ENCODE data around the gene HOXA6.
A peak's percentile ranks its signal among the peaks of the same experiment; 100 is the strongest.

Gene HOXA6

DNA sequence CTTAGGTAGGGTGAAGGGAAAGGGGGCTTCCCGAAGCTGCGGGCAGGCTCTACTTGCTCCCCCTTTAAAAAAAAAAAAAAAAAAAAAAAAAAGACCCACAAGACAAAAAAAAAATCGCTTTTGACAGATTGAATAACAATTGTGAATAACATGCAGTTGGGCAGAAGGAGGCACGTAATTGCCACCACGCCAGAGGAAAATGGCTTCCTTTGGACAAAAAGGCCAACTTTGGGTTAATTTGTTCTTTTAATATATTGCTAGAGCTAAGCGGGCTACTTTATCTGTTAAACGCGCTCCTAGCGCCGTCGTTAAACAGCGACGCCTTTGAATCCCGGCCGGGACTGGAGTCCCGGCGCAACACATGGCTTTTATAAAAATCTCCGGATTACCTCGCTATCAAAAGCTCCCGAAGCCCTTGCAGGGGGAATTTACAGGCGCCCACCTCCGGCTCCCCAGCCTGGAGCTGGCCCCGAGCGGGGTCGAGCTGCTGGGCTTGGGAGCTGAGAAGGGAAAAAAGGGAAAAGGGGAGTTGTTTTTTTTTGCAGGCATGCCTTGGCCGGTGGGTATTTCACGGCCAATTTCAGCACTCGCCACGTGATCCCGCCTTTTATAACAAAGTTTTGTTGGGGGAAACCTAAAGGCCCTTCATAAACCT is 36.2 kb upstream of the HOXA6 start:
- no peak for DNase-seq (ENCODE audit: extremely low read depth, low read depth)
- peak overlapping the region; percentile 83 for H3K4me3 ChIP-seq (replicated peaks; ENCODE audit: low read depth, low read length)
- TF ChIP-seq, protein P1, sequence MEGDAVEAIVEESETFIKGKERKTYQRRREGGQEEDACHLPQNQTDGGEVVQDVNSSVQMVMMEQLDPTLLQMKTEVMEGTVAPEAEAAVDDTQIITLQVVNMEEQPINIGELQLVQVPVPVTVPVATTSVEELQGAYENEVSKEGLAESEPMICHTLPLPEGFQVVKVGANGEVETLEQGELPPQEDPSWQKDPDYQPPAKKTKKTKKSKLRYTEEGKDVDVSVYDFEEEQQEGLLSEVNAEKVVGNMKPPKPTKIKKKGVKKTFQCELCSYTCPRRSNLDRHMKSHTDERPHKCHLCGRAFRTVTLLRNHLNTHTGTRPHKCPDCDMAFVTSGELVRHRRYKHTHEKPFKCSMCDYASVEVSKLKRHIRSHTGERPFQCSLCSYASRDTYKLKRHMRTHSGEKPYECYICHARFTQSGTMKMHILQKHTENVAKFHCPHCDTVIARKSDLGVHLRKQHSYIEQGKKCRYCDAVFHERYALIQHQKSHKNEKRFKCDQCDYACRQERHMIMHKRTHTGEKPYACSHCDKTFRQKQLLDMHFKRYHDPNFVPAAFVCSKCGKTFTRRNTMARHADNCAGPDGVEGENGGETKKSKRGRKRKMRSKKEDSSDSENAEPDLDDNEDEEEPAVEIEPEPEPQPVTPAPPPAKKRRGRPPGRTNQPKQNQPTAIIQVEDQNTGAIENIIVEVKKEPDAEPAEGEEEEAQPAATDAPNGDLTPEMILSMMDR (IDR thresholded peaks at IDR 0.05; ENCODE audit: low read depth, low read length, missing control alignments) = no peak

DNA sequence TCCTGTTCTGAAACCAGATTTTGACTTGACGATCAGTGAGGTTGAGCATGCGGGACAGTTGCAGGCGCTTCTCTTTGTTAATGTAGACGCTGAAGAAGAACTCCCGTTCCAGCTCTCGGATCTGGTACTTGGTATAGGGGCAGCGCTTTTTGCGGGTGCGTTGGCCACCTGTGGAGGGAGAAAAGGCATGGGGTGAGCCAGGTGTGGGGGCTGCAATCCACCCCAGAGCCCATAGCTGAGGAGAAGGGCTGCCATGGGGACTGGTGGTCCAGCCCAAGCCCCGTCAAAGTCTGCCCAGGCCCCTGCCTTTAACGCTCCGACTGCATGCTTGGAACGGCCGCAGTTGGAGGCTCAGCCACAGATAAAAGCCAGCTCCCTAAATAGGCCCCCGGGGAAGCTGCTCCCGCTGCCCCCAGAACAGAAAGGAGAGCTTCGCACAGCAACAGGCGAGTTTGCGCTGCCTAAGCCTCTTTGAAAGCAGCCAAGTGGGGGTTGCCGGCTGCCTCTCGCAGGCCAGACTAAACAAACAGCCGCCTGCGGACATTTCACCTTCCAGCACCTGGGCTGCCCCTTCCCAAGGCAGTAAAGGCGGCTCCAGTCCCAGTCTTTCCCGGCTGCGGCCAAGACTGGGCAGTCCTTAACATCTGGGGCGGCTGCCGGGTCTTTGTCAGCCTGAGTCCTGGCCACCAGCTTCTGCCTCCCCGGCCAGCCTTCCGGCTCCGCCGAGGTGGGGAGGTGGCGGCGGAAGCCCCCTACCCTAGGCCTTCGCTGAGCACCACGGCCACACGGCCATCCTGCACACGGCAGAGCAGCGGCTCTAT is 35.5 kb upstream of the HOXA6 start:
- H3K4me3 ChIP-seq (replicated peaks; ENCODE audit: low read depth, low read length) = peak overlapping the region; percentile 83
- no peak for DNase-seq (ENCODE audit: extremely low read depth, low read depth)
- TF ChIP-seq, protein P1 (IDR thresholded peaks at IDR 0.05; ENCODE audit: low read depth, low read length, missing control alignments) = no peak

DNA sequence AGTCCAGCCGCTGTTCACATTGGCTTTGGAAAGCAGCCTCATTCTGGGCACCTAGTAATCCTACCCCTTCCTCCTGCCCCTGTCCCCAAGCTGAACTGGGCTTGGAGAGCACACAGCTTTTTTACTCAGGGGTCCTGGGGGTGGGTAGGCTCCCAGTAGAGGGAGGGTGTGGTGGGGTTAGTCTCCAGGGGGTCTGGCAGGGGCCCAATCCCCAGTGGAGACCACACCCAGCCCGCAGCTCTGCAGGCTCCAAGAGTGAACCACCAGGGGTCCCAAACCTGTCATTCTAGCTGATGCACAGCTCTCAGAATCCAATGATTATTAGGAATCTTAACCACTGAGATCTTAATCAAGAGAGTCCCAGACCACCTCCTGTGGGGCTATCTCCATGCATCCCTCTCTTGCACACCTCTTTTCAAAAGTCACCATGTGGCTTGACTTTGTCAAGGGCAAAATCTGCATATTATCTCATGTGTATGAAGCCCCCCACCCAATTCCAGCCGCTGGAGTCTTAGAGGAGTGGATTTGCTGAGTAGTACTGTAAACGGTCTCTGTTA is 34.8 kb upstream of the HOXA6 start:
- TF ChIP-seq, protein P1 (IDR thresholded peaks at IDR 0.05; ENCODE audit: low read depth, low read length, missing control alignments) = peak; percentile 16
- DNase-seq (ENCODE audit: extremely low read depth, low read depth) = no peak
- H3K4me3 ChIP-seq (replicated peaks; ENCODE audit: low read depth, low read length) = peak overlapping the region; percentile 83

GRCh38 chr7:27181795-27182275 is 34.3 kb upstream of the HOXA6 start:
- DNase-seq (ENCODE audit: extremely low read depth, low read depth) = no peak
- H3K4me3 ChIP-seq (replicated peaks; ENCODE audit: low read depth, low read length) = peak overlapping the region; percentile 83
- TF ChIP-seq, protein P1 (IDR thresholded peaks at IDR 0.05; ENCODE audit: low read depth, low read length, missing control alignments) = no peak

DNA sequence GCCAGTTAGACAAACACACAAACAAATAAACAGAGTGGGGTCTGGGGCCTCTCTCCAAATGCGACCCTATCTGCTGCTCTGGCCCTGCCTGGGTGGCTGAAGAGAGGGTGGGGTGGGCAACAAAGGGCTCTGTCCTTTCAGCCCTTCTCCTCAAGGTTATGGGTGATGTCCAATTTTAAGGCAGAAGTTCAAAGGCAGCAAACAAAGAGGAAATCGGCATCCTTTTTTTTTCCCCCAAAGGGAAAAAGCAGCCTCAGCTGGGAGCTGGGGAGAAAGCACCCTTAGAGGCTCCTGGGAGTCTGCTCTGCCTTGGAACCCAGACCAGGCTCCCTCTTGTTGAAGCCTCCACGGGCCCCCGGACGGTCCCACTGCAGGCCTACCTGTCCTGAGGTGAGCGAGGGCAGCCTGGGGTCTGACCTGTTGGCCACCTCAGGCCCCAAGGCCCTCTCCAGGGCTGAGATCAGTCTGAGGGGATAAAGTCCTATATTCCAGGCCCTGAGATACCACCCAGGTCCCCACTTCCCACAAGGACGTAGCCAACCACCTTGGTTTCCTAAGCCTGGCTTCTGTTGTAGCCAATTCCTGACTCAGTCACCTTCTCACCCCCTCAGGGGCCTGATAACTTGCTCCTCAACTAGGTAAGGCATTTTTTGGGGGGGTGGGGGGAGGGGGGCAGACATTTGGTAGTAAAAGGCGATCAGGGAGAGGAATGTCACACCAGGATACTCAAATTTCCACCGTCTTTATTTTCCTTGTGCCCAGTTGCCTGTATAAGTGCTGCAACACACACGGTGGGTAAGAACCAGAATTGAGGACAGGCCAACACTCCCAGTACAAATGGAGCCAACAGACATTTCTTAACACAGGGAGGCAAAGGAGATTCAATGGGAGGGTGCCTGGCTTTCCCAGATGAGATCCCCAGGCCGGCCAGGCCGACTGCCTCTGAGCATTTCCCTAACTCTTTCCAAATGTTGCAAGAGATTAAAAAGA is 33.2 kb upstream of the HOXA6 start:
- TF ChIP-seq, protein P1 (IDR thresholded peaks at IDR 0.05; ENCODE audit: low read depth, low read length, missing control alignments) = no peak
- peak overlapping the region; percentile 83 for H3K4me3 ChIP-seq (replicated peaks; ENCODE audit: low read depth, low read length)

More for the DNA sequence above, 33.2 kb upstream of the HOXA6 start:
- no peak for DNase-seq (ENCODE audit: extremely low read depth, low read depth)

Data from HFF-Myc (cell line).